Measurements from ENCODE around the gene CASKIN1. TPM values are rescaled to one million over a fixed set of nuclear protein-coding genes. Genes with fewer than 3 reads are reported as not detected.

The CASKIN1 gene
- total RNA-seq, 1 donor from 2014 or later = 1.6 TPM

DNA sequence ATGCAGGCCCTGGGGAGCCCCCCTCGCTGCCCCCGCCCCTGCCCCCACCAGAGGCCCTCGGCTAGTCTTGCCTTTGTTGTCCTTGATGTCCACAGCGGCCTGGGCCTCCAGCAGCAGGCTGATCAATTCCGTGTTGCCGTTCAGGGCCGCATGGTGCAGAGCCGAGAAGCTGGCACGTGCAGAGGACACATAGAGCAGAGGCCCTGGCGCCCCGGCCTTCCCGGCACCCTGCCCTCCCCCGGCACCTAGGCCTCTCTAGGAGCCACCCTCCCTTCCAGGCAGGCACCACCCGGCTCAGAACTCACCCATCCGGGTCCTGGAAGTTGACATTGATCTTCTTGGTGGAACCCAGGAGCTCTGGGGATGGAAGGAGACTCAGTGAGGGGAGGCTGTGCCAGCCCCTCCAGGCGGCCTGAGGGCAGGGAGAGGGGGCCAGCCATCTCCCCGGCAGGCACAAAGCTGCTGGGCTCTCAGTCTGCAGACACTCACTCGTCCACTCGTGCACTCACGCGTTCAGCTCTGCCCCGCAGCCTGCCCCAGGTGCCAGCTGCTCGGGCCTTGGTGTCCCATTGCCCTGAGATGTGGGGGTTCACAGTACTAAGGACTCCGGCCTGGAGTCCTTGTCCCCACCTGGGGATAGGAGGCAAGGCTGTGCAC is 6.3 kb downstream of the CASKIN1 start:
- Mint-ChIP-seq H3K4me3 (no peak overlapping the region), H3K4me1 (peaks cover 8% of the 10 kb centered on the region), H3K27me3 (ENCODE audit: insufficient read depth, low read depth) (peaks cover 2% of the 10 kb centered on the region), H3K27ac (no peak overlapping the region), H3K36me3 (no peaks in the 10 kb centered on the region), H3K9me3 (no peaks in the 10 kb centered on the region)
- no peaks in the 10 kb centered on the region for H3F3A ChIP-seq (ENCODE audit: low read depth)
- no peak overlapping the region for H3K4me3 ChIP-seq
- H4K20me1 ChIP-seq (ENCODE audit: low read depth) = peaks cover 9% of the 10 kb centered on the region
- H3K4me1 ChIP-seq = peaks cover 4% of the 10 kb centered on the region
- DNase-seq (ENCODE audit: low spot score) = no peak
- no peak overlapping the region for H2AFZ ChIP-seq (replicated peaks)
- no peak overlapping the region for H3K27ac ChIP-seq
- peaks cover 7% of the 10 kb centered on the region for H3K27me3 ChIP-seq
- TF ChIP-seq EZH2 (IDR thresholded peaks at IDR 0.05) (no peak), EZH2phosphoT487 (IDR thresholded peaks at IDR 0.05) (no peak)
- TF ChIP-seq, protein P1, sequence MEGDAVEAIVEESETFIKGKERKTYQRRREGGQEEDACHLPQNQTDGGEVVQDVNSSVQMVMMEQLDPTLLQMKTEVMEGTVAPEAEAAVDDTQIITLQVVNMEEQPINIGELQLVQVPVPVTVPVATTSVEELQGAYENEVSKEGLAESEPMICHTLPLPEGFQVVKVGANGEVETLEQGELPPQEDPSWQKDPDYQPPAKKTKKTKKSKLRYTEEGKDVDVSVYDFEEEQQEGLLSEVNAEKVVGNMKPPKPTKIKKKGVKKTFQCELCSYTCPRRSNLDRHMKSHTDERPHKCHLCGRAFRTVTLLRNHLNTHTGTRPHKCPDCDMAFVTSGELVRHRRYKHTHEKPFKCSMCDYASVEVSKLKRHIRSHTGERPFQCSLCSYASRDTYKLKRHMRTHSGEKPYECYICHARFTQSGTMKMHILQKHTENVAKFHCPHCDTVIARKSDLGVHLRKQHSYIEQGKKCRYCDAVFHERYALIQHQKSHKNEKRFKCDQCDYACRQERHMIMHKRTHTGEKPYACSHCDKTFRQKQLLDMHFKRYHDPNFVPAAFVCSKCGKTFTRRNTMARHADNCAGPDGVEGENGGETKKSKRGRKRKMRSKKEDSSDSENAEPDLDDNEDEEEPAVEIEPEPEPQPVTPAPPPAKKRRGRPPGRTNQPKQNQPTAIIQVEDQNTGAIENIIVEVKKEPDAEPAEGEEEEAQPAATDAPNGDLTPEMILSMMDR (IDR thresholded peaks at IDR 0.05) = no peak
- H3K9me3 ChIP-seq (ENCODE audit: low read depth) = no peaks in the 10 kb centered on the region
- H3K36me3 ChIP-seq = no peaks in the 10 kb centered on the region
- no peak overlapping the region for H3K4me2 ChIP-seq
- H3K79me2 ChIP-seq (ENCODE audit: low read depth) = no peaks in the 10 kb centered on the region
- no peak overlapping the region for H3K9ac ChIP-seq

DNA sequence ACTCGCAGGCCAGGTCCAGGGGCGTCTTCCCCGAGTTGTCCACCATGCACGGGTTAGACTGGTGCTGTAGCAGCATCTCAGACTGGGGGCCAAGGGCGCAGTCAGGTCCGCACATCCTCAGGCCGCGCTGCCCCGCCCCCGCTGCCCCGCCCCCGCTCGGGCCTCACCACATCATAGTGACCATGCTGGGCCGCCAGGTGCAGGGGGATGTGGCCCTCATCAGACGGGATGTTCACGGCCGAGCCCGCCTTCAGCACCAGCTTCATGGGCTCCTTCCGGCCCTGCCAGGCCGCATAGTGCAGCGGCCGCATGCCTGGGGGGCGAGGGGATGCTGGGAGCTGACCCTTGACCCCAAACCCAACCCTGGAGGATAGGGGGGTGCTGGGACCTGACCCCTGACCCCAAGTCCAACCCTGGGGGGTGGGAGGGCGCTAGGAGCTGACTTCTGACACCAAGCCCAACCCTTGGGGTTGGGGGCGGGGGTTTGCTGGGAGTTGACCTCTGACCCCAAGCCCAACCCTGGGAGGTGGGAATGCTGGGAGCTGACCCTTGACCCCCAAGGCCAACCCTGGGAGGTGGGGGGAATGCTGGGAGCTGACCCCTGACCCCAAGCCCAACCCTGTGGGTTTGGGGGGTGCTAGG is 7.0 kb downstream of the CASKIN1 start:
- no peaks in the 10 kb centered on the region for H3F3A ChIP-seq (ENCODE audit: low read depth)
- TF ChIP-seq EZH2 (IDR thresholded peaks at IDR 0.05) (no peak), EZH2phosphoT487 (IDR thresholded peaks at IDR 0.05) (no peak)
- TF ChIP-seq, protein P1 (IDR thresholded peaks at IDR 0.05) = no peak
- no peak overlapping the region for H3K4me3 Mint-ChIP-seq
- H3K27ac ChIP-seq = no peak overlapping the region
- peaks cover 2% of the 10 kb centered on the region for H3K27me3 Mint-ChIP-seq (ENCODE audit: insufficient read depth, low read depth)
- no peak for DNase-seq (ENCODE audit: low spot score)
- no peak overlapping the region for H3K4me2 ChIP-seq
- no peak overlapping the region for H2AFZ ChIP-seq (replicated peaks)
- H3K27me3 ChIP-seq = no peaks in the 10 kb centered on the region
- no peak overlapping the region for H3K27ac Mint-ChIP-seq
- H3K9ac ChIP-seq = no peak overlapping the region
- H3K9me3 ChIP-seq (ENCODE audit: low read depth) = no peaks in the 10 kb centered on the region
- H3K4me1 ChIP-seq = no peaks in the 10 kb centered on the region
- no peaks in the 10 kb centered on the region for H3K36me3 Mint-ChIP-seq
- H3K4me1 Mint-ChIP-seq = peaks cover under 1% of the 10 kb centered on the region
- H3K9me3 Mint-ChIP-seq = no peaks in the 10 kb centered on the region
- no peaks in the 10 kb centered on the region for H3K36me3 ChIP-seq
- H3K79me2 ChIP-seq (ENCODE audit: low read depth) = no peaks in the 10 kb centered on the region
- H3K4me3 ChIP-seq = no peak overlapping the region
- H4K20me1 ChIP-seq (ENCODE audit: low read depth) = peaks cover 2% of the 10 kb centered on the region

DNA sequence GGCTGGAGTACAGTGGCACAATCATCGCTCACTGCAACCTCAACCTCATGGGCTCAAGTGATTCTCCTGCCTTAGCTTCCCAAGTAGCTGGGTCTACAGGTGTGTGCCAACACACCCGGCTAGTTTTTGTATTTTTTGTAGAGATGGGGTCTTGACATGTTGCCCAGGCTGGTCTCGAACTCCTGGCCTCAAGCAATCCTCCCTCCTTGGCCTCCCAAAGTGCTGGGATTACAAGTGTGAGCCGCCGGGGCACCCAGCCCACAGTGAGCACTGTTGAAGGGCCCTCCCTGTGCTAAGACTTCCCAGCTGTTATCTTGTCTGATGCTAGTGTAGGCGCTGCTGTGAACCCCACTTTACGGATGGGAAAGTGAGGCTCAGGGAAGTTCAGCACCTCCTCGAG is 8.0 kb downstream of the CASKIN1 start:
- no peaks in the 10 kb centered on the region for H3F3A ChIP-seq (ENCODE audit: low read depth)
- no peak overlapping the region for H3K4me2 ChIP-seq
- no peak overlapping the region for H3K27ac ChIP-seq
- H3K27me3 ChIP-seq = no peaks in the 10 kb centered on the region
- H4K20me1 ChIP-seq (ENCODE audit: low read depth) = no peaks in the 10 kb centered on the region
- no peak overlapping the region for H3K9ac ChIP-seq
- DNase-seq (ENCODE audit: low spot score) = no peak
- H3K9me3 ChIP-seq (ENCODE audit: low read depth) = no peaks in the 10 kb centered on the region
- TF ChIP-seq EZH2phosphoT487 (IDR thresholded peaks at IDR 0.05) (no peak), EZH2 (IDR thresholded peaks at IDR 0.05) (no peak)
- TF ChIP-seq, protein P1 (IDR thresholded peaks at IDR 0.05) = no peak
- Mint-ChIP-seq H3K4me3 (no peak overlapping the region), H3K4me1 (no peaks in the 10 kb centered on the region), H3K36me3 (no peaks in the 10 kb centered on the region), H3K27me3 (ENCODE audit: insufficient read depth, low read depth) (peaks cover 5% of the 10 kb centered on the region), H3K9me3 (no peaks in the 10 kb centered on the region), H3K27ac (no peak overlapping the region)
- no peaks in the 10 kb centered on the region for H3K4me1 ChIP-seq
- no peaks in the 10 kb centered on the region for H3K79me2 ChIP-seq (ENCODE audit: low read depth)
- H3K4me3 ChIP-seq = no peak overlapping the region
- H3K36me3 ChIP-seq = no peaks in the 10 kb centered on the region
- no peak overlapping the region for H2AFZ ChIP-seq (replicated peaks)

Measured in neural progenitor cell (in vitro differentiated cells).